ENCODE measurements around the gene SEMG2. TPM values are rescaled to one million over a fixed set of nuclear protein-coding genes. Genes with fewer than 3 reads are reported as not detected.

The SEMG2 gene
- polyA plus RNA-seq, 3 donors = not detected

GRCh38 chr20:45189067-45189609 lies 32.0 kb upstream of the SEMG2 start:
- H3K9me3 Mint-ChIP-seq = no peaks in the 10 kb centered on the region
- no peak for TF ChIP-seq CTCF (IDR thresholded peaks at IDR 0.05)
- H3K4me3 Mint-ChIP-seq = no peak overlapping the region
- H3K27ac ChIP-seq (ENCODE audit: low read depth in 1 of 2, low read length in 2 of 2) = no peak overlapping the region
- no peaks in the 10 kb centered on the region for H4K20me1 ChIP-seq (ENCODE audit: insufficient read depth, low read length)
- no peaks in the 10 kb centered on the region for H3K79me2 ChIP-seq (ENCODE audit: insufficient read depth, low read length)
- H3K4me1 ChIP-seq (ENCODE audit: control insufficient read depth in 1 of 2, insufficient read depth in 2 of 2, low read length in 2 of 2) = no peaks in the 10 kb centered on the region
- no peak overlapping the region for H3K27ac Mint-ChIP-seq
- H3K4me3 ChIP-seq (replicated peaks in 1 of 3; ENCODE audit: low read depth in 2 of 3, low read length in 3 of 3) = no peak overlapping the region
- no peaks in the 10 kb centered on the region for H3K4me1 Mint-ChIP-seq
- H3K27me3 Mint-ChIP-seq (ENCODE audit: low read depth in 3 of 3) = peaks cover 9 to 25% (median 11%) of the 10 kb centered on the region in 3 donors
- peaks cover 3 to 7% of the 10 kb centered on the region in 2 donors for H3K27me3 ChIP-seq (ENCODE audit: control insufficient read depth in 2 of 2, insufficient read depth in 2 of 2, low read length in 2 of 2)
- intact Hi-C loops (cut with micrococcal nuclease) = no loop called here
- no peak overlapping the region for H3K4me2 ChIP-seq (replicated peaks; ENCODE audit: extremely low read depth, low read length, poor library complexity, severe bottlenecking)
- H3K36me3 ChIP-seq (replicated peaks in 1 of 2; ENCODE audit: control insufficient read depth in 1 of 2, insufficient read depth in 2 of 2, low read length in 2 of 2) = no peaks in the 10 kb centered on the region
- no peaks in the 10 kb centered on the region for H3K9me3 ChIP-seq (replicated peaks in 1 of 2; ENCODE audit: control insufficient read depth in 1 of 2, insufficient read depth in 1 of 2, low read length in 2 of 2)
- no peak overlapping the region for H2AFZ ChIP-seq (ENCODE audit: insufficient read depth, low read depth, low read length, poor library complexity, severe bottlenecking)
- no peaks in the 10 kb centered on the region for H3K36me3 Mint-ChIP-seq
- no peak for DNase-seq
- WGBS (ENCODE audit: insufficient coverage) = 85% methylated on average over 2 of the region's 3 CpGs
- no peak overlapping the region for H3K9ac ChIP-seq (ENCODE audit: insufficient read depth, low read length, poor library complexity, severe bottlenecking)

- TF ChIP-seq CTCF (IDR thresholded peaks at IDR 0.05) = no peak
- no peak overlapping the region for H3K4me3 Mint-ChIP-seq
- no peaks in the 10 kb centered on the region for H3K36me3 ChIP-seq (replicated peaks in 1 of 2; ENCODE audit: control insufficient read depth in 1 of 2, insufficient read depth in 2 of 2, low read length in 2 of 2)
- H3K27me3 Mint-ChIP-seq (ENCODE audit: low read depth in 3 of 3) = peaks cover 7 to 19% (median 9%) of the 10 kb centered on the region in 3 donors
- DNase-seq = no peak
- no peaks in the 10 kb centered on the region for H3K36me3 Mint-ChIP-seq
- H3K4me3 ChIP-seq (replicated peaks in 1 of 3; ENCODE audit: low read depth in 2 of 3, low read length in 3 of 3) = no peak overlapping the region
- no peak overlapping the region for H3K27ac ChIP-seq (ENCODE audit: low read depth in 1 of 2, low read length in 2 of 2)
- no peaks in the 10 kb centered on the region for H3K9me3 Mint-ChIP-seq
- intact Hi-C loops (cut with micrococcal nuclease) = no loop called here
- no peaks in the 10 kb centered on the region for H4K20me1 ChIP-seq (ENCODE audit: insufficient read depth, low read length)
- H2AFZ ChIP-seq (ENCODE audit: insufficient read depth, low read depth, low read length, poor library complexity, severe bottlenecking) = no peak overlapping the region
- no peaks in the 10 kb centered on the region for H3K4me1 ChIP-seq (ENCODE audit: control insufficient read depth in 1 of 2, insufficient read depth in 2 of 2, low read length in 2 of 2)
- H3K9me3 ChIP-seq (replicated peaks in 1 of 2; ENCODE audit: control insufficient read depth in 1 of 2, insufficient read depth in 1 of 2, low read length in 2 of 2) = no peaks in the 10 kb centered on the region
- H3K27ac Mint-ChIP-seq = peak overlapping the region in 1 of 7 donors; percentile 35
- no peak overlapping the region for H3K4me2 ChIP-seq (replicated peaks; ENCODE audit: extremely low read depth, low read length, poor library complexity, severe bottlenecking)
- WGBS (ENCODE audit: insufficient coverage) = 94% methylated on average over 2 of the region's 3 CpGs
- H3K9ac ChIP-seq (ENCODE audit: insufficient read depth, low read length, poor library complexity, severe bottlenecking) = no peak overlapping the region
- H3K27me3 ChIP-seq (ENCODE audit: control insufficient read depth in 2 of 2, insufficient read depth in 2 of 2, low read length in 2 of 2) = peaks cover 3 to 7% of the 10 kb centered on the region in 2 donors
- H3K79me2 ChIP-seq (ENCODE audit: insufficient read depth, low read length) = no peaks in the 10 kb centered on the region
- H3K4me1 Mint-ChIP-seq = no peaks in the 10 kb centered on the region
These were observed 31.3 kb upstream of the SEMG2 start for GRCh38 chr20:45189861-45190260.

All from CD14-positive monocyte (primary cell).